Fibroblast of pulmonary artery (primary cell): ENCODE results near the gene SPPL2C.

Experiments used
- DNase-seq: peaks from one replicate; pipeline ENCODE4 v3.0.0-alpha.2; 2010; ENCODE audit warnings: low read depth
- H3K4me3 ChIP-seq: replicated peaks from 2 replicates; pipeline ENCODE4 v1.5.1; 2011; ENCODE audit warnings: low read depth, mild to moderate bottlenecking, control low read depth, low read length, moderate library complexity
- CTCF ChIP-seq: IDR thresholded peaks from 2 replicates; pipeline ENCODE4 v1.5.1; 2011; ENCODE audit warnings: mild to moderate bottlenecking, control low read depth, low read length, inconsistent platforms; ENCODE audit errors: missing control alignments

Gene SPPL2C

GRCh38 chr17:45836047-45837044 is 8.3 kb upstream of the SPPL2C start:
- DNase-seq, result no peak
- no peak overlapping the region for H3K4me3 ChIP-seq
- TF ChIP-seq CTCF, result no peak

GRCh38 chr17:45837187-45837586 is 7.5 kb upstream of the SPPL2C start:
- TF ChIP-seq CTCF, result no peak
- DNase-seq, result no peak
- H3K4me3 ChIP-seq, result no peak overlapping the region

- H3K4me3 ChIP-seq, result no peak overlapping the region
- no peak for TF ChIP-seq CTCF
- no peak for DNase-seq
Observed at GRCh38 chr17:45837603-45838002, 7.1 kb upstream of the SPPL2C start.

- DNase-seq, result no peak
- H3K4me3 ChIP-seq, result no peak overlapping the region
- no peak for TF ChIP-seq CTCF
Observed at GRCh38 chr17:45838751-45839295, 5.9 kb upstream of the SPPL2C start.

- DNase-seq, result no peak
- TF ChIP-seq CTCF, result no peak
- no peak overlapping the region for H3K4me3 ChIP-seq
Observed at GRCh38 chr17:45839442-45839841, 5.2 kb upstream of the SPPL2C start.

GRCh38 chr17:45841186-45841585 is 3.5 kb upstream of the SPPL2C start:
- DNase-seq, result no peak
- no peak overlapping the region for H3K4me3 ChIP-seq
- no peak for TF ChIP-seq CTCF
